DND-41 (cell line): ENCODE measurements around the gene CAMKMT.

ENCODE experiments used
- ATAC-seq: fragments of 200-7000 bp; cut with Tn5 transposase; 3 replicates; pipeline ENCODE4 v1.9.1; 2021; ENCODE audit warnings: low read depth; ENCODE audit not compliant: insufficient read depth
- DNase-seq: peaks from one replicate; pipeline ENCODE4 v3.0.0-alpha.2; 2020
- H2AFZ ChIP-seq: 2 replicates; pipeline ENCODE4 v1.6.0; 2012; ENCODE audit warnings: low read depth, low read length
- H3K27ac ChIP-seq: 2 replicates; pipeline ENCODE4 v1.5.1; 2012; ENCODE audit warnings: low read length, inconsistent platforms
- H3K27me3 ChIP-seq: fragments of 200-600 bp; sonication (generic); 2 replicates; pipeline ENCODE4 v1.6.0; 2012; ENCODE audit warnings: low read length, mild to moderate bottlenecking, inconsistent platforms; ENCODE audit not compliant: insufficient read depth, poor library complexity
- H3K36me3 ChIP-seq: 2 replicates; pipeline ENCODE4 v1.5.1; 2012; ENCODE audit warnings: low read length, inconsistent platforms; ENCODE audit not compliant: insufficient read depth
- H3K4me1 ChIP-seq: 2 replicates; pipeline ENCODE4 v1.5.1; 2012; ENCODE audit warnings: mild to moderate bottlenecking, low read length; ENCODE audit not compliant: insufficient read depth
- H3K4me2 ChIP-seq: 2 replicates; pipeline ENCODE4 v1.6.0; 2012; ENCODE audit warnings: mild to moderate bottlenecking, moderate library complexity, low read length, inconsistent platforms; ENCODE audit not compliant: insufficient read depth
- H3K4me3 ChIP-seq, 2 experiments: fragments of 200-600 bp in 1 of 2; shearing (Covaris generic) in 1 of 2; 2 replicates each; pipeline ENCODE4 v1.5.1; 2012 to 2016; ENCODE audit warnings: inconsistent platforms in 2 of 2, low read length in 2 of 2, mild to moderate bottlenecking in 2 of 2, low read depth in 1 of 2, moderate library complexity in 1 of 2
- H3K79me2 ChIP-seq: 2 replicates; pipeline ENCODE4 v1.6.0; 2012; ENCODE audit warnings: low read length, inconsistent platforms; ENCODE audit not compliant: insufficient read depth
- H3K9ac ChIP-seq: 2 replicates; pipeline ENCODE4 v1.6.0; 2012; ENCODE audit warnings: low read depth, mild to moderate bottlenecking, inconsistent platforms, low read length, moderate library complexity
- H3K9me3 ChIP-seq: 2 replicates; pipeline ENCODE4 v1.5.1; 2012; ENCODE audit warnings: low read length, moderate library complexity, mild to moderate bottlenecking, inconsistent platforms; ENCODE audit not compliant: insufficient read depth, severe bottlenecking
- H4K20me1 ChIP-seq: 2 replicates; pipeline ENCODE4 v1.6.0; 2012; ENCODE audit warnings: low read length; ENCODE audit not compliant: insufficient read depth
- EZH2 ChIP-seq: IDR thresholded peaks from 3 replicates; pipeline ENCODE4 v1.6.1; 2012; ENCODE audit warnings: borderline replicate concordance, low read depth, mild to moderate bottlenecking, moderate library complexity, low read length, inconsistent platforms; ENCODE audit not compliant: severe bottlenecking
- TF ChIP-seq, protein P1 (sequence below): IDR thresholded peaks from 2 replicates; pipeline ENCODE4 v1.5.1; 2012; ENCODE audit warnings: borderline replicate concordance, low read length, moderate library complexity, mild to moderate bottlenecking; ENCODE audit not compliant: poor library complexity, severe bottlenecking; ENCODE audit errors: extremely low read depth

CAMKMT gene

DNA sequence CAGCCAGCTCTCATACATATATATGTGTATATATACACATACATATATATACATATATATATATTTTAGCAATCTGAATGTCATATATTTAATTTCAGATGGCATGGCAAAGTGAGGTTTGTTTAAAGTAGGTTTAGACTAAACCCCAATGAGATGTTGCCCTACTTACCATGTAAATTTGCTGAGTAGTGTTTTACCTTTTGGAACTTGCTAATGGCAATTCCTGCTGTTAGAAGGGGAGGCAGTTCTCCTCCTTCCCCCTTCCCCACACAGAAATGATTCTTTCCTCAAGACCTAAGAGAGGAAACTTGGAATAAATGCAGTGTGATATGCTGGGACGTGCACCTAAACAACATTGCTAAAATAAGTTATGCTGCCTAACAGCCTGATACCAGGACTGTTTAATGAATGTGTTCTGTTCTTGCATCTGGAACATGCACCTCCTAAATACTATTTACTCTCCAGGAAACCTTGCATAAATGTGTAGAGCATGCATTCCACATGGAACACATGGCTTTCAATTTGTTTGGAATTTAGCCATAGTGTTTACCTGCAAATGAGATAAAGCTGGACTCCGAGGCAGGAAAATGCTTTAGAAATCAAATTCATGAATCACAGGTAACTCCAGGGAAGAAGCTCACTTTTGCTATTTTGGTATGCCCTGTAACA is 326.8 kb downstream of the CAMKMT start:
- no peak overlapping the region for H2AFZ ChIP-seq
- no peaks in the 10 kb centered on the region for H3K27me3 ChIP-seq
- ATAC-seq (no peak), DNase-seq (no peak)
- peaks cover 4% of the 10 kb centered on the region; the same call in 1 of the 2 replicates for H4K20me1 ChIP-seq
- no peaks in the 10 kb centered on the region for H3K9me3 ChIP-seq
- H3K4me1 ChIP-seq = no peaks in the 10 kb centered on the region
- H3K36me3 ChIP-seq = no peaks in the 10 kb centered on the region
- no peaks in the 10 kb centered on the region for H3K79me2 ChIP-seq
- H3K4me3 ChIP-seq = no peak overlapping the region
- H3K4me2 ChIP-seq = no peak overlapping the region
- no peak overlapping the region for H3K27ac ChIP-seq
- H3K9ac ChIP-seq = no peak overlapping the region
- TF ChIP-seq, protein P1, sequence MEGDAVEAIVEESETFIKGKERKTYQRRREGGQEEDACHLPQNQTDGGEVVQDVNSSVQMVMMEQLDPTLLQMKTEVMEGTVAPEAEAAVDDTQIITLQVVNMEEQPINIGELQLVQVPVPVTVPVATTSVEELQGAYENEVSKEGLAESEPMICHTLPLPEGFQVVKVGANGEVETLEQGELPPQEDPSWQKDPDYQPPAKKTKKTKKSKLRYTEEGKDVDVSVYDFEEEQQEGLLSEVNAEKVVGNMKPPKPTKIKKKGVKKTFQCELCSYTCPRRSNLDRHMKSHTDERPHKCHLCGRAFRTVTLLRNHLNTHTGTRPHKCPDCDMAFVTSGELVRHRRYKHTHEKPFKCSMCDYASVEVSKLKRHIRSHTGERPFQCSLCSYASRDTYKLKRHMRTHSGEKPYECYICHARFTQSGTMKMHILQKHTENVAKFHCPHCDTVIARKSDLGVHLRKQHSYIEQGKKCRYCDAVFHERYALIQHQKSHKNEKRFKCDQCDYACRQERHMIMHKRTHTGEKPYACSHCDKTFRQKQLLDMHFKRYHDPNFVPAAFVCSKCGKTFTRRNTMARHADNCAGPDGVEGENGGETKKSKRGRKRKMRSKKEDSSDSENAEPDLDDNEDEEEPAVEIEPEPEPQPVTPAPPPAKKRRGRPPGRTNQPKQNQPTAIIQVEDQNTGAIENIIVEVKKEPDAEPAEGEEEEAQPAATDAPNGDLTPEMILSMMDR = no peak

DNA sequence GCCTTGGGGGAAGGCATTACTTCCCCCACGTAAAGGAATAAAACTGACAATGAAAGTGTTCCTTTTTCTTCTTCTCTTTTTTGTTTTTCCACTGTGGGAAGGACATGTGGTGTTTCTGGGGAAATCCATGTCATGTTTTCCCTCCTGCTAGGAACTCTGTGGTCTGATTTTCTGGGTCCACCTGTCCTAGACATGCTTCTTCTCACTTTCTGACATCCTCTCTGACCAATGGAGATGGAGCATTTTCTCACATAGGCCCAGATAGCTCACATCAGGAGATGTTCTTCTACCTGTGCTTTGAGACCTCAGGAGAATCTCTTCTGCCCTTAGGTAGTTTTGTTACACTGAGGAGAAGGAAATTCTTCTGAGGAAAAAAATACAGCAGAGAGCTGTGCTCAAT is 327.8 kb downstream of the CAMKMT start:
- ATAC-seq (no peak), DNase-seq (no peak)
- TF ChIP-seq, protein P1 = no peak
- TF ChIP-seq EZH2 = no peak
- Histone ChIP-seq H3K4me3 (no peak overlapping the region), H3K9ac (no peak overlapping the region), H3K4me1 (no peaks in the 10 kb centered on the region), H3K27ac (no peak overlapping the region), H2AFZ (no peak overlapping the region), H4K20me1 (peaks cover 3% of the 10 kb centered on the region; the same call in 1 of the 2 replicates), H3K4me2 (no peak overlapping the region), H3K36me3 (no peaks in the 10 kb centered on the region), H3K27me3 (no peaks in the 10 kb centered on the region), H3K79me2 (no peaks in the 10 kb centered on the region), H3K9me3 (no peaks in the 10 kb centered on the region)

DNA sequence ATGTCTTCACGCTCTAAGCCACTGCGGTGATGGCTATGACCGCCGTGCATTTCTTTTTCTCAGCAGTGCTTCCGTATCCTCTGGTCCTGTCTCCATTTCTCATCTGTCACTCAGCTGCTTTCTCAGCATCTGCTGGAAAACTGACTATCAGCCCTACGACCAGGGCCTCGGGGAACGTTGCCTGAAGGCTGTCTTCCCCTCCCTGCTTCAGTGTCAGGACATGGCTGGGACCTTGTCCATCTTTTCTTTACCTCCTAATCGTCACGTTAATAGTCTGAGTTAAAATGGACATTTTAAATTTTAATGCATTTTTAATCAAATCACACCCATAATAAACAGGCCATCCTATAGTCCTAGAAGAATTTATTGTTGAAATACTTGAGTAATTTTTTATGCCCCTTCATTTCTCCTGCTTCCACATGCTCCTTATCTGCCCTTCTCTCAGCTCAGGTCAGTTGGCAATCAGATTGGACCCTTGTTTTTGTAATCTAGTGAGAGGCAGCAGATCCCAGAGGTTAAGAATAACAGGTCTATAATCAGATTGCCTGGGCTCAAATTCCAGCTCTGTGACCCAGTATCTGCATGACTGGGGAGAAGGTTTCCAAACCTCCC is 329.5 kb downstream of the CAMKMT start:
- TF ChIP-seq, protein P1 = no peak
- no peak for TF ChIP-seq EZH2
- Histone ChIP-seq H3K79me2 (no peaks in the 10 kb centered on the region), H3K4me3 (no peak overlapping the region), H3K9ac (no peak overlapping the region), H4K20me1 (no peaks in the 10 kb centered on the region), H3K4me2 (no peak overlapping the region), H3K4me1 (no peaks in the 10 kb centered on the region), H3K9me3 (no peaks in the 10 kb centered on the region), H3K27ac (no peak overlapping the region), H3K36me3 (no peaks in the 10 kb centered on the region), H2AFZ (no peak overlapping the region), H3K27me3 (no peaks in the 10 kb centered on the region)
- no peak for ATAC-seq
- DNase-seq = no peak

DNA sequence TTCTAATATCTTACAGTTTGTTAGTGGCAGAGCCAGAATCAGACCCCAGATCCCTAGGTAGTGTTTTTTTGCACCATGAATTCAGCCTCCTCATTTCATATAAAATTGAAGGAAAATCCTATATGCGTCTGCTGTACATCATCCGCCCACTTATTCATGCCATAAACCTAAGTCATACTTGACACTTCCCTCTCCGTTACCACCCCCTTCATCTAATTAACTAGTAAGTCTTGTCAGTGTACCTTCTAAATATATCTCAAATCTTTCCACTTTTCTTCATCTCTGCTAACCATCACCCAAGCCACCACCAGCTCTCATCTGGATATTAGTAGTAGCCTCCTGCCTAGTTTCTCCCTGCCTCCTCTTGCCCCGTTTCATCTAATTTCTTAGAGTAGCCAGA is 331.1 kb downstream of the CAMKMT start:
- Histone ChIP-seq H3K36me3 (no peaks in the 10 kb centered on the region), H3K27ac (no peak overlapping the region), H3K4me2 (no peak overlapping the region), H3K4me3 (no peak overlapping the region), H2AFZ (no peak overlapping the region), H3K27me3 (no peaks in the 10 kb centered on the region), H3K9me3 (no peaks in the 10 kb centered on the region), H4K20me1 (no peaks in the 10 kb centered on the region), H3K4me1 (no peaks in the 10 kb centered on the region), H3K79me2 (no peaks in the 10 kb centered on the region), H3K9ac (no peak overlapping the region)
- DNase-seq (no peak), ATAC-seq (no peak)
- TF ChIP-seq, protein P1 = no peak
- TF ChIP-seq EZH2 = no peak
